ENCODE measurements around the gene LRP1B.

DNA sequence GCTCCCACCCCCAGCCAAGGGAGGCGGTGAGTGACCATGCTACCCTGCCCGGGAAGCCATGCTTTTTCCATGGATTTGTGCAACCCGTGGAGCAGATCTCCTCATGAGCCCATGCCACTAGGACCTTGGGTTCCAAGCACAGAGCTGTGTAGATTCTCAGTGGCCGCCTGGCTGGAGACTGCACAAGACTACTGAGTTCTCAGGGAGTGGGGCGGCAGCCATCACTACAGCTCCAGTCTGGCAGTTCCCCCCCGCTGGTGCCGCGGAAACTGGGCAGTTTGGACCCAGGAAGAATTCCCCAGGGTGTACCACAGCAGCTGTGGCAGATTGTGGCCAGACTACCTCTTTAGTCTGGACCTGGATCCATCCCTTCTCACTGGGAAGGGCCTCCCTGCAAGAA is 470.6 kb downstream of the LRP1B start:
- TF ChIP-seq CTCF (IDR thresholded peaks at IDR 0.05) = no peak
- TF ChIP-seq POLR2A (IDR thresholded peaks at IDR 0.05) = no peak

Data from vagina (tissue), 2 donors.